Effector memory CD8-positive, alpha-beta T cell (primary cell): Measurements from ENCODE around the gene ZBTB46.

Experiments
- ATAC-seq: fragments of 150-1000 bp; cut with Tn5 transposase; replicated peaks from 2 replicates; pipeline ENCODE4 v1.10.0; 2021; ENCODE audit warnings: mild to moderate bottlenecking, moderate library complexity
- DNase-seq, 3 experiments: peaks; one replicate each; pipeline ENCODE4 v3.0.0; 2021
- H3K27ac Mint-ChIP-seq, 2 donors: one replicate each; pipeline ENCODE4 v1.8.0; 2022; ENCODE audit warnings: mild to moderate bottlenecking in 2 of 2, mixed read lengths in 2 of 2, moderate library complexity in 2 of 2
- H3K27me3 Mint-ChIP-seq, 2 donors: one replicate each; pipeline ENCODE4 v1.8.0; 2022; ENCODE audit warnings: mixed read lengths in 2 of 2
- H3K36me3 Mint-ChIP-seq: one replicate; pipeline ENCODE4 v1.8.0; 2022; ENCODE audit warnings: mild to moderate bottlenecking, moderate library complexity, mixed read lengths; ENCODE audit not compliant: insufficient read depth
- H3K4me1 Mint-ChIP-seq, 2 donors: one replicate each; pipeline ENCODE4 v1.8.0; 2022; ENCODE audit warnings: low read depth in 2 of 2, mixed read lengths in 2 of 2
- H3K4me3 Mint-ChIP-seq, 2 donors: one replicate each; pipeline ENCODE4 v1.8.0; 2022; ENCODE audit warnings: mild to moderate bottlenecking in 2 of 2, mixed read lengths in 2 of 2, moderate library complexity in 2 of 2
- H3K9me3 Mint-ChIP-seq, 2 donors: one replicate each; pipeline ENCODE4 v1.8.0; 2022; ENCODE audit warnings: mixed read lengths in 2 of 2

Gene ZBTB46

GRCh38 chr20:63863021-63863797, 32.1 kb upstream of the ZBTB46 start:
- Mint-ChIP-seq H3K4me1 (peaks cover 27 to 34% of the 10 kb centered on the region in 2 donors), H3K27me3 (no peaks in the 10 kb centered on the region), H3K27ac (peak overlapping the region; percentile 88 to 91), H3K4me3 (peak overlapping the region; percentile 86 to 90), H3K36me3 (peaks cover 31% of the 10 kb centered on the region), H3K9me3 (no peaks in the 10 kb centered on the region)
- ATAC-seq (no peak), DNase-seq (no peak)

GRCh38 chr20:63861981-63862901, 31.2 kb upstream of the ZBTB46 start:
- DNase-seq: no peak
- no peak overlapping the region for H3K27ac Mint-ChIP-seq
- no peaks in the 10 kb centered on the region for H3K27me3 Mint-ChIP-seq
- no peaks in the 10 kb centered on the region for H3K9me3 Mint-ChIP-seq
- no peak for ATAC-seq
- H3K4me3 Mint-ChIP-seq: no peak overlapping the region
- H3K4me1 Mint-ChIP-seq: peaks cover 28 to 38% of the 10 kb centered on the region in 2 donors
- peaks cover 31% of the 10 kb centered on the region for H3K36me3 Mint-ChIP-seq

- no peak within 1 kb of the TSS for H3K4me3 Mint-ChIP-seq
- H3K4me1 Mint-ChIP-seq: peaks cover 28 to 40% of the 10 kb centered on the region in 2 donors
- no peak for DNase-seq
- H3K9me3 Mint-ChIP-seq: no peaks in the 10 kb centered on the region
- no peaks in the 10 kb centered on the region for H3K27me3 Mint-ChIP-seq
- H3K36me3 Mint-ChIP-seq: peaks cover 31% of the 10 kb centered on the region
- ATAC-seq: no peak
- H3K27ac Mint-ChIP-seq: peak within 1 kb of the TSS in 1 of 2 donors; percentile 73
Observed at GRCh38 chr20:63861365-63861934, 30.4 kb upstream of the ZBTB46 start, which contains the start of gene ABHD16B. TSS of gene ABHD16B (plus strand) at chr20:63861498. CDS start at chr20:63861541, 43 bp downstream.

GRCh38 chr20:63860325-63861051, 29.4 kb upstream of the ZBTB46 start:
- Mint-ChIP-seq H3K27ac (peak overlapping the region in 1 of 2 donors; percentile 73), H3K27me3 (no peaks in the 10 kb centered on the region), H3K4me3 (no peak overlapping the region), H3K36me3 (peaks cover 30% of the 10 kb centered on the region), H3K9me3 (no peaks in the 10 kb centered on the region), H3K4me1 (peaks cover 28 to 34% of the 10 kb centered on the region in 2 donors)
- ATAC-seq (no peak), DNase-seq (no peak)

GRCh38 chr20:63859166-63859699, 28.2 kb upstream of the ZBTB46 start:
- Mint-ChIP-seq H3K9me3 (no peaks in the 10 kb centered on the region), H3K4me3 (peak overlapping the region; percentile 44 to 46), H3K27ac (peak overlapping the region in 1 of 2 donors; percentile 31), H3K4me1 (peaks cover 25 to 29% of the 10 kb centered on the region in 2 donors), H3K36me3 (peaks cover 18% of the 10 kb centered on the region), H3K27me3 (no peaks in the 10 kb centered on the region)
- ATAC-seq (no peak), DNase-seq (no peak)

GRCh38 chr20:63858393-63859165, 27.5 kb upstream of the ZBTB46 start:
- Mint-ChIP-seq H3K4me3 (peak overlapping the region; percentile 44 to 46), H3K27me3 (no peaks in the 10 kb centered on the region), H3K36me3 (peaks cover 18% of the 10 kb centered on the region), H3K27ac (peak overlapping the region; percentile 31 to 73), H3K9me3 (no peaks in the 10 kb centered on the region), H3K4me1 (peaks cover 19 to 23% of the 10 kb centered on the region in 2 donors)
- no peak for DNase-seq
- ATAC-seq: peak; percentile 35

- H3K36me3 Mint-ChIP-seq: peaks cover 13% of the 10 kb centered on the region
- no peaks in the 10 kb centered on the region for H3K9me3 Mint-ChIP-seq
- H3K27ac Mint-ChIP-seq: peak overlapping the region in 1 of 2 donors; percentile 74
- ATAC-seq: no peak
- H3K27me3 Mint-ChIP-seq: no peaks in the 10 kb centered on the region
- peak overlapping the region; percentile 31 to 46 for H3K4me3 Mint-ChIP-seq
- no peak for DNase-seq
- H3K4me1 Mint-ChIP-seq: peaks cover 12 to 17% of the 10 kb centered on the region in 2 donors
Observed at GRCh38 chr20:63857764-63858392, 26.8 kb upstream of the ZBTB46 start.

GRCh38 chr20:63856098-63856511, 25.0 kb upstream of the ZBTB46 start:
- Mint-ChIP-seq H3K4me1 (peaks cover 12 to 17% of the 10 kb centered on the region in 2 donors), H3K36me3 (peaks cover 13% of the 10 kb centered on the region), H3K27ac (no peak overlapping the region), H3K9me3 (no peaks in the 10 kb centered on the region), H3K4me3 (no peak overlapping the region), H3K27me3 (peaks cover 14 to 16% of the 10 kb centered on the region in 2 donors)
- no peak for ATAC-seq
- no peak for DNase-seq

- Mint-ChIP-seq H3K9me3 (no peaks in the 10 kb centered on the region), H3K4me3 (no peak overlapping the region), H3K36me3 (peaks cover 8% of the 10 kb centered on the region), H3K27ac (no peak overlapping the region), H3K4me1 (peaks cover 12 to 21% of the 10 kb centered on the region in 2 donors), H3K27me3 (peaks cover 20 to 22% of the 10 kb centered on the region in 2 donors)
- DNase-seq (no peak), ATAC-seq (no peak)
Observed at GRCh38 chr20:63855363-63856097, 24.5 kb upstream of the ZBTB46 start.

- no peak for DNase-seq
- Mint-ChIP-seq H3K4me1 (peaks cover 12 to 21% of the 10 kb centered on the region in 2 donors), H3K9me3 (no peaks in the 10 kb centered on the region), H3K4me3 (no peak overlapping the region), H3K27me3 (peaks cover 23 to 29% of the 10 kb centered on the region in 2 donors), H3K36me3 (peaks cover 6% of the 10 kb centered on the region), H3K27ac (no peak overlapping the region)
- no peak for ATAC-seq
Observed at GRCh38 chr20:63854766-63855362, 23.8 kb upstream of the ZBTB46 start.
